NCI-H2107 (cell line): ENCODE measurements around the gene SMG7.

Source experiments
- DNase-seq: peaks from one replicate; lab custom pipeline; 2025; lab: John Stamatoyannopoulos, UW

The SMG7 gene

GRCh38 chr1:183589874-183590243 lies 117.6 kb downstream of the SMG7 start:
- no peak for DNase-seq

- no peak for DNase-seq
These were observed 118.2 kb downstream of the SMG7 start, which contains the start of gene NCF2 for GRCh38 chr1:183590244-183591191. Gene NCF2, minus strand, starts transcription at chr1:183590459. Its CDS starts 130 bp downstream, at chr1:183590329.

- no peak for DNase-seq
These were observed 120.4 kb downstream of the SMG7 start for GRCh38 chr1:183592733-183593132.

GRCh38 chr1:183593356-183593755 lies 121.1 kb downstream of the SMG7 start:
- DNase-seq = no peak

- no peak for DNase-seq
These were observed 123.2 kb downstream of the SMG7 start for GRCh38 chr1:183595537-183595936.

- DNase-seq = no peak
These were observed 124.2 kb downstream of the SMG7 start for GRCh38 chr1:183596500-183596899.

GRCh38 chr1:183597656-183598347 lies 125.5 kb downstream of the SMG7 start:
- DNase-seq = no peak

- DNase-seq = no peak
These were observed 126.1 kb downstream of the SMG7 start for GRCh38 chr1:183598386-183598785.

- no peak for DNase-seq
These were observed 127.8 kb downstream of the SMG7 start for GRCh38 chr1:183600136-183600535.

GRCh38 chr1:183600634-183601033 lies 128.3 kb downstream of the SMG7 start:
- DNase-seq = no peak

- no peak for DNase-seq
These were observed 130.2 kb downstream of the SMG7 start for GRCh38 chr1:183602510-183602909.
